Breast epithelium (tissue), 4 donors: ENCODE measurements around the gene GSDMA. TPM values are rescaled to one million over a fixed set of nuclear protein-coding genes. Genes with fewer than 3 reads are reported as not detected.

ENCODE experiments used
- DNase-seq, 2 donors: peaks; one replicate each; pipeline ENCODE4 v3.0.0-alpha.2; 2019; ENCODE audit warnings: low spot score in 2 of 2
- H3K27ac ChIP-seq, 2 donors: fragments of 200-600 bp; sonication (generic) in 1 of 2; one replicate each; pipeline ENCODE4 v1.5.1; 2016 to 2019; ENCODE audit warnings: mild to moderate bottlenecking in 1 of 2
- H3K27me3 ChIP-seq, 2 donors: fragments of 200-600 bp; sonication (generic) in 1 of 2; one replicate each; pipeline versions ENCODE4 v1.5.1 to v1.6.0; 2017 to 2019; ENCODE audit warnings: control low read depth in 1 of 2, mild to moderate bottlenecking in 1 of 2
- H3K36me3 ChIP-seq: fragments of 200-600 bp; one replicate; pipeline ENCODE4 v1.5.1; 2019
- H3K4me1 ChIP-seq, 2 donors: fragments of 200-600 bp; sonication (generic); one replicate each; pipeline ENCODE4 v1.5.1; 2016 to 2019; ENCODE audit warnings: control low read depth in 1 of 2
- H3K4me3 ChIP-seq, 3 donors: fragments of 200-600 bp; sonication (generic); 1 replicate in 2 of 3; 2 replicates in 1 of 3; pipeline ENCODE4 v1.5.1; 2016 to 2019; ENCODE audit warnings: mild to moderate bottlenecking in 3 of 3, moderate library complexity in 2 of 3
- H3K9me3 ChIP-seq, 2 donors: fragments of 200-600 bp; sonication (generic) in 1 of 2; one replicate each; pipeline ENCODE4 v1.5.1; 2016 to 2019; ENCODE audit warnings: control low read depth in 1 of 2
- CTCF ChIP-seq, 3 donors: fragments of 450-650 bp; IDR thresholded peaks; one replicate each; pipeline ENCODE4 v1.5.1; 2016 to 2017; ENCODE audit warnings: antibody characterized with exemption in 3 of 3, mild to moderate bottlenecking in 3 of 3, moderate library complexity in 3 of 3
- POLR2A ChIP-seq: fragments of 450-650 bp; IDR thresholded peaks from one replicate; pipeline ENCODE4 v1.6.1; 2016; ENCODE audit warnings: antibody characterized with exemption, mild to moderate bottlenecking, moderate library complexity
- POLR2AphosphoS5 ChIP-seq, 3 donors: sonication (generic); formaldehyde crosslinking; IDR thresholded peaks; one replicate each; pipeline ENCODE4 v1.6.1; 2017; ENCODE audit warnings: antibody characterized with exemption in 3 of 3
- intact Hi-C: fragments of 100-400 bp; cut with DNase I; formaldehyde crosslinking; loops from one replicate; pipeline ENCODE4 v1.15.1; 2023; ENCODE audit warnings: low total_unique reads
- total RNA-seq, 3 donors: library from RNA; depleted of rRNA; stranded (reverse); fragments of >200 nt; gene quantifications; one replicate each; pipeline ENCODE4 v1.1.0, GENCODE V29; 2016

The GSDMA gene
- total RNA-seq, 3 donors from 2014 or later = 0.44 to 3.4 TPM; not detected in 1

DNA sequence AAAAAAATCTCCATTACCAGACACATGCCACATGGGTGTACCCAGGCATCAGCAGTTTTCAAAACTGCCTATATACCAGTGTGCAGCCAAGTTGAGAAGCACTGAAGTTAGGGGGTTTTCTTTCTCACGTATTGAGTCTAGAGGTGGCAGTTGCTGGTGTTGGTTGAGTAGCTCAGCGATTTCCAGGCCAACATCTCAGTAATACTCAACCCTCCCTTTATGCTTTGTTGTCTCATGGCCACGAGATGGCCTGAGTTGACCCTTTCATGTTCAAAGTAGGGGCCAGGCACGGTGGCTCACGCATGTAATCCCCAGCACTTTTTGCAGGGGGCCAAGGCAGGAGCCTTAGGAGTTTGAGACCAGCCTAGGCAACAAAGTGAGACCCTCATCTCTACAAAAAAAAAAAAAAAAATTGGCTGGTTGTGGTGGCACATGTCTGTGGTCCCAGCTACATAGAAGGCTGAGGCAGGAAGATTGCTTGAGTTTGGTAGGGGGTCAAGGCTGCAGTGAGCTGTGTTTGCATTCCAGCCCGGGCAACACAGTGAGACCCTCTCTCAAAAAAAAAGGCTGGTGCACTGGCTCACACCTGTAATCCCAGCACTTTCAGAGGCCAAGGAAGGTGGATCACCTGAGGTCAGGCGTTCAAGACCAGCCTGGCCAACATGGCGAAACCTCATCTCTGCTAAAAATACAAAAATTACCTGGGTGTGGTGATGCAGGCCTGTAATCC lies 24.5 kb upstream of the GSDMA start:
- TF ChIP-seq POLR2A (no peak), CTCF (IDR thresholded peaks at IDR 0.05) (no peak), POLR2AphosphoS5 (IDR thresholded peaks at IDR 0.05) (no peak)
- intact Hi-C loops = no loop called here
- H3K4me1 ChIP-seq = no peaks in the 10 kb centered on the region
- H3K4me3 ChIP-seq = no peak overlapping the region
- no peaks in the 10 kb centered on the region for H3K27me3 ChIP-seq
- H3K27ac ChIP-seq = no peak overlapping the region
- no peaks in the 10 kb centered on the region for H3K36me3 ChIP-seq
- no peak for DNase-seq
- H3K9me3 ChIP-seq = no peaks in the 10 kb centered on the region

DNA sequence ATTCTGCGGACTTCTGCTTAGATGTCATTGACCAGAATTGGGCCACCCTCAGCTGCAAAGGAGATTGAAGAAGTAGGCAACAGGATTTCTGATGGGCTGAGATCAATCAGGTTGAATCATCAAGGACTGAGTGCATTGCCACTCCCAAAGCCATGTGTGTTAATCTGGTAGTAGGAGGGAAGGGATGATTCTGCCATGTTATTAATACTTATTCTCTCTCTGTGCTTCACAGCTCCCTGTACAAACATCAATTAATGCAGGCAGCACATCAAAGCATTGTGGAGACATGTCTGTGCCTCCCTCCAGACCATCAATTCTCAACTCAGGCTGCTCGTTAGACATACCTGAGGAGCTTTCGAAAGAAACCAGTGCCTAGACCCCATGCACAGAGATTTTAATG lies 23.7 kb upstream of the GSDMA start:
- Histone ChIP-seq H3K27me3 (no peaks in the 10 kb centered on the region), H3K4me1 (no peaks in the 10 kb centered on the region), H3K9me3 (no peaks in the 10 kb centered on the region), H3K27ac (no peak overlapping the region), H3K4me3 (no peak overlapping the region), H3K36me3 (no peaks in the 10 kb centered on the region)
- DNase-seq = no peak
- intact Hi-C loops = no loop called here
- TF ChIP-seq POLR2A = no peak
- no peak for TF ChIP-seq CTCF (IDR thresholded peaks at IDR 0.05)
- no peak for TF ChIP-seq POLR2AphosphoS5 (IDR thresholded peaks at IDR 0.05)

DNA sequence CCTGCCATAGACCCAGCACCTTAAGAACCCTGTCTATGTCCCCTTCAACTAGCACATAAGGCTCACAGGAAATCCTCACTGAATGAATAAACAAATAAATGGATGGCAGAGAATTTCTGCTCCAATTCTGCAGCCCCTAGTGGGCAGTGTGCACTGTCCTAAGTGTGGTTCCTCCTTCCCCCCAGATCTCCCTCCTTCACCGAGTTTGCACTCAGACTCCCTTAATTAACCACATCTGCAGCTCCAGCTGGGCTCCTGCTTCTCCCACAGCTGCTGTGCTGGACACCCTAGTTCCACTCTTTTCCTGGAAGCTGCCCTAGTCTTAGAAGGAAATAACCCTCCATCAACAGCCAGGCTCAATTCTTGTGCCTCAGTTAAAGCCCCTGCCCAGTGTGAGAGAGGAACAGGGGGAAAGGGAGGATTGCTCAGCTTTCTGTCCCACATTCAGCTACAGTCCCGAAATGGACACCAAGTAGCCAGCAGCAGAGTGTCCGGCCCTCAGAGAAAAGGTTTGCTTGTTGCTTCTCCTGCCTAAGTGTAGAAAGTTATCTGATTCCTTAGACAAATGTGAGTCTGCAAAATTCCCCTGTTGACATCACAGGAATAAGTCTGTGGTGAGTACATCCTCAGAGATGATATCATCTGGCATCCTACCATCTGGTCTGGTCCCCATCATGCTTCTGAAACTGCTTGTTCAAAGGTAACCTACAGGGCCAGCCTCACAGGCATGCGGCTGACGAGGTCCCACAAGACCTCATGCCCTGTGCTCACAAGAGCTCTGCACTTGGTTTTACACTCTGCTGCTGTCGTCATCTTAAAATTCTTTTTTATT lies 23.0 kb upstream of the GSDMA start:
- Histone ChIP-seq H3K4me3 (no peak overlapping the region), H3K27ac (peak overlapping the region; percentile 45 to 80), H3K9me3 (no peaks in the 10 kb centered on the region), H3K27me3 (no peaks in the 10 kb centered on the region), H3K36me3 (no peaks in the 10 kb centered on the region), H3K4me1 (no peaks in the 10 kb centered on the region)
- no peak for DNase-seq
- TF ChIP-seq POLR2A (no peak), POLR2AphosphoS5 (IDR thresholded peaks at IDR 0.05) (no peak), CTCF (IDR thresholded peaks at IDR 0.05) (no peak)
- intact Hi-C loops = no loop called here

- Histone ChIP-seq H3K36me3 (no peaks in the 10 kb centered on the region), H3K4me3 (no peak overlapping the region), H3K9me3 (no peaks in the 10 kb centered on the region), H3K4me1 (no peaks in the 10 kb centered on the region), H3K27ac (peak overlapping the region; percentile 61 to 71), H3K27me3 (no peaks in the 10 kb centered on the region)
- intact Hi-C loops = no loop called here
- TF ChIP-seq POLR2AphosphoS5 (IDR thresholded peaks at IDR 0.05) (peak in 1 of 3 donors; percentile 26), POLR2A (no peak)
- peak in 1 of 2 donors; percentile 58 for DNase-seq
Observed at GRCh38 chr17:39943702-39944392, 19.0 kb upstream of the GSDMA start.

GRCh38 chr17:39944393-39944711 lies 18.5 kb upstream of the GSDMA start:
- DNase-seq = no peak
- Histone ChIP-seq H3K27me3 (no peaks in the 10 kb centered on the region), H3K36me3 (no peaks in the 10 kb centered on the region), H3K27ac (peak overlapping the region; percentile 61 to 71), H3K9me3 (no peaks in the 10 kb centered on the region), H3K4me3 (no peak overlapping the region), H3K4me1 (no peaks in the 10 kb centered on the region)
- intact Hi-C loops = no loop called here
- TF ChIP-seq CTCF (IDR thresholded peaks at IDR 0.05) (no peak), POLR2A (no peak), POLR2AphosphoS5 (IDR thresholded peaks at IDR 0.05) (no peak)
